HEK293 (cell line): ENCODE data around the gene ACTRT1.

Source experiments
- CTCF ChIA-PET: fragments of 350-600 bp; formaldehyde crosslinking; extraction: SDS; loops from one replicate; lab custom pipeline; 2021; ENCODE audit warnings: antibody characterized with exemption; lab: Yijun Ruan, JAX
- POLR2A ChIA-PET: fragments of 300-600 bp; formaldehyde crosslinking; extraction: SDS; loops from one replicate; lab custom pipeline; 2020; ENCODE audit warnings: antibody characterized with exemption, inconsistent platforms; lab: Yijun Ruan, JAX
- H3K27ac ChIP-seq: fragments of 200-500 bp; sonication (Bioruptor generic); 2 replicates; pipeline ENCODE4 v1.5.1; 2014; ENCODE audit warnings: low read depth, low read length, control low read depth, inconsistent platforms; ENCODE audit errors: extremely low read depth
- H3K36me3 ChIP-seq, 2 experiments: fragments of 200-500 bp in 1 of 2; sonication (Bioruptor generic) in 1 of 2; 1 replicate in 1 of 2; 2 replicates in 1 of 2; pipeline ENCODE4 v1.5.1; 2014 to 2017; ENCODE audit warnings: inconsistent platforms in 2 of 2, low read length in 2 of 2; ENCODE audit not compliant: control insufficient read depth in 2 of 2, insufficient read depth in 1 of 2
- H3K4me1 ChIP-seq: fragments of 200-500 bp; sonication (Bioruptor generic); 2 replicates; pipeline ENCODE4 v1.5.1; 2014; ENCODE audit warnings: mild to moderate bottlenecking, low read length, inconsistent platforms; ENCODE audit not compliant: control insufficient read depth, insufficient read depth
- H3K4me3 ChIP-seq: 2 replicates; pipeline ENCODE4 v1.5.1; 2011; ENCODE audit warnings: low read depth, mild to moderate bottlenecking, control low read depth, low read length, moderate library complexity
- H3K9me3 ChIP-seq: fragments of 200-500 bp; sonication (Bioruptor generic); 2 replicates; pipeline ENCODE4 v1.5.1; 2014; ENCODE audit warnings: low read depth, low read length, inconsistent platforms; ENCODE audit not compliant: control insufficient read depth, insufficient read depth
- GFI1B ChIP-seq: fragments of 450-650 bp; formaldehyde crosslinking; IDR thresholded peaks from 2 replicates; pipeline ENCODE4 v1.5.1; 2016; ENCODE audit warnings: missing biosample characterization, missing genetic modification characterization
- IKZF3 ChIP-seq: fragments of 450-650 bp; IDR thresholded peaks from 2 replicates; pipeline ENCODE4 v1.5.0; 2018; ENCODE audit warnings: missing biosample characterization, mild to moderate bottlenecking, missing genetic modification characterization, moderate library complexity
- KLF9 ChIP-seq: fragments of 450-650 bp; formaldehyde crosslinking; IDR thresholded peaks from 2 replicates; pipeline ENCODE4 v1.5.1; 2016; ENCODE audit warnings: missing biosample characterization, missing genetic modification characterization, low read depth
- MEIS1 ChIP-seq: sonication (generic); formaldehyde crosslinking; IDR thresholded peaks from 2 replicates; pipeline ENCODE4 v1.8.1; 2022; ENCODE audit warnings: missing genetic modification reagents, mild to moderate bottlenecking, borderline replicate concordance
- PRDM1 ChIP-seq: fragments of 450-650 bp; formaldehyde crosslinking; IDR thresholded peaks from 2 replicates; pipeline ENCODE4; 2016; ENCODE audit warnings: missing biosample characterization, missing genetic modification characterization
- SCRT1 ChIP-seq: fragments of 450-650 bp; formaldehyde crosslinking; IDR thresholded peaks from 2 replicates; pipeline ENCODE4 v1.5.1; 2016; ENCODE audit warnings: missing biosample characterization, missing genetic modification characterization, borderline replicate concordance
- TRIM28 ChIP-seq: IDR thresholded peaks from 2 replicates; pipeline ENCODE4 v1.6.1; 2011; ENCODE audit warnings: low read length, control low read depth, borderline replicate concordance
- ZBTB20 ChIP-seq: fragments of 450-650 bp; formaldehyde crosslinking; IDR thresholded peaks from 2 replicates; pipeline ENCODE4 v1.5.1; 2016; ENCODE audit warnings: missing biosample characterization, missing genetic modification characterization
- ZBTB48 ChIP-seq: fragments of 450-650 bp; formaldehyde crosslinking; IDR thresholded peaks from 2 replicates; pipeline ENCODE4 v1.5.1; 2016; ENCODE audit warnings: missing biosample characterization, missing genetic modification characterization
- ZBTB49 ChIP-seq: fragments of 450-650 bp; formaldehyde crosslinking; IDR thresholded peaks from 2 replicates; pipeline ENCODE4 v1.5.1; 2016; ENCODE audit warnings: missing biosample characterization, missing genetic modification characterization, low read depth
- ZFHX2 ChIP-seq: fragments of 450-650 bp; formaldehyde crosslinking; conservative IDR thresholded peaks from 2 replicates; pipeline ENCODE4 v1.5.1; 2016; ENCODE audit warnings: missing biosample characterization, missing genetic modification characterization
- ZIC2 ChIP-seq: fragments of 450-650 bp; formaldehyde crosslinking; IDR thresholded peaks from 2 replicates; pipeline ENCODE4 v1.5.1; 2016; ENCODE audit warnings: missing biosample characterization, missing genetic modification characterization
- ZNF133 ChIP-seq: fragments of 450-650 bp; formaldehyde crosslinking; IDR thresholded peaks from 2 replicates; pipeline ENCODE4 v1.5.1; 2016; ENCODE audit warnings: missing biosample characterization, missing genetic modification characterization
- ZNF202 ChIP-seq: fragments of 450-650 bp; formaldehyde crosslinking; IDR thresholded peaks from 2 replicates; pipeline ENCODE4 v1.5.1; 2016; ENCODE audit warnings: missing biosample characterization, missing genetic modification characterization, borderline replicate concordance
- ZNF248 ChIP-seq: fragments of 450-650 bp; formaldehyde crosslinking; IDR thresholded peaks from 2 replicates; pipeline ENCODE4 v1.5.1; 2017; ENCODE audit warnings: missing biosample characterization, missing genetic modification characterization
- ZNF280C ChIP-seq: fragments of 450-650 bp; formaldehyde crosslinking; IDR thresholded peaks from 2 replicates; pipeline ENCODE4 v1.5.1; 2016; ENCODE audit warnings: missing biosample characterization, missing genetic modification characterization
- ZNF324 ChIP-seq: fragments of 450-650 bp; formaldehyde crosslinking; IDR thresholded peaks from 2 replicates; pipeline ENCODE4 v1.5.1; 2016; ENCODE audit warnings: missing biosample characterization, missing genetic modification characterization
- ZNF37A ChIP-seq: fragments of 450-650 bp; IDR thresholded peaks from 2 replicates; pipeline ENCODE4 v1.5.1; 2018; ENCODE audit warnings: missing biosample characterization, missing genetic modification characterization
- ZNF404 ChIP-seq: fragments of 450-650 bp; formaldehyde crosslinking; IDR thresholded peaks from 2 replicates; pipeline ENCODE4 v1.5.1; 2017; ENCODE audit warnings: missing biosample characterization, missing genetic modification characterization
- ZNF426 ChIP-seq: fragments of 450-650 bp; formaldehyde crosslinking; IDR thresholded peaks from 2 replicates; pipeline ENCODE4 v1.5.1; 2017; ENCODE audit warnings: missing biosample characterization, missing genetic modification characterization, mild to moderate bottlenecking, inconsistent platforms, moderate library complexity
- ZNF473 ChIP-seq: fragments of 450-650 bp; formaldehyde crosslinking; IDR thresholded peaks from 2 replicates; pipeline ENCODE4 v1.5.1; 2017; ENCODE audit warnings: missing biosample characterization, missing genetic modification characterization
- ZNF513 ChIP-seq: fragments of 450-650 bp; IDR thresholded peaks from 2 replicates; pipeline ENCODE4 v1.5.1; 2018; ENCODE audit warnings: missing biosample characterization, missing genetic modification characterization
- ZNF610 ChIP-seq: fragments of 450-650 bp; formaldehyde crosslinking; IDR thresholded peaks from 2 replicates; pipeline ENCODE4 v1.5.1; 2016; ENCODE audit warnings: missing biosample characterization, missing genetic modification characterization, borderline replicate concordance
- ZNF639 ChIP-seq: fragments of 450-650 bp; formaldehyde crosslinking; IDR thresholded peaks from 2 replicates; pipeline ENCODE4 v1.5.1; 2016; ENCODE audit warnings: missing biosample characterization, missing genetic modification characterization
- ZNF830 ChIP-seq: fragments of 450-650 bp; IDR thresholded peaks from 2 replicates; pipeline ENCODE4 v1.5.0; 2018; ENCODE audit warnings: missing biosample characterization, missing genetic modification characterization, low read depth, mild to moderate bottlenecking, moderate library complexity

ACTRT1 gene

GRCh38 chrX:128057421-128057820, 5.2 kb upstream of the ACTRT1 start:
- H3K4me1 ChIP-seq: no peaks in the 10 kb centered on the region
- no peak overlapping the region for H3K27ac ChIP-seq
- TF ChIP-seq ZNF513 (tag by site-specific recombination) (no peak), SCRT1 (tag by site-specific recombination) (no peak), ZBTB48 (tag by site-specific recombination) (no peak), ZNF426 (no peak), ZNF830 (no peak), ZBTB49 (tag by site-specific recombination) (no peak), ZNF639 (tag by site-specific recombination) (no peak), GFI1B (no peak), KLF9 (tag by site-specific recombination) (no peak), TRIM28 (no peak), IKZF3 (tag by site-specific recombination) (no peak), ZNF37A (no peak), ZNF610 (tag by site-specific recombination) (no peak), ZNF133 (tag by site-specific recombination) (no peak), ZNF473 (tag by site-specific recombination) (no peak), ZBTB20 (tag by site-specific recombination) (no peak), ZNF404 (tag by site-specific recombination) (no peak)
- ChIA-PET POLR2A (interaction anchor here (0.5 kb wide), 1 partner anchor 1492 kb away, joined by 3 read pairs; no protein-coding TSS in a partner anchor), CTCF (no interaction called here)
- no peaks in the 10 kb centered on the region for H3K9me3 ChIP-seq
- H3K36me3 ChIP-seq: no peaks in the 10 kb centered on the region
- no peak overlapping the region for H3K4me3 ChIP-seq

- H3K4me3 ChIP-seq: no peak overlapping the region
- H3K4me1 ChIP-seq: no peaks in the 10 kb centered on the region
- H3K27ac ChIP-seq: no peak overlapping the region
- ChIA-PET POLR2A (no interaction called here), CTCF (no interaction called here)
- H3K36me3 ChIP-seq: no peaks in the 10 kb centered on the region
- no peaks in the 10 kb centered on the region for H3K9me3 ChIP-seq
- TF ChIP-seq ZNF202 (tag by site-specific recombination) (no peak), ZNF324 (tag by site-specific recombination) (no peak), ZFHX2 (tag by site-specific recombination) (no peak), PRDM1 (no peak), ZIC2 (tag by site-specific recombination) (no peak), ZBTB48 (tag by site-specific recombination) (no peak), TRIM28 (no peak), MEIS1 (CRISPR knock-in tag) (no peak), ZNF280C (no peak), ZNF248 (no peak)
Measured at GRCh38 chrX:128051526-128051925, 677 bp downstream of the ACTRT1 start.
